ENCODE results near the gene LCLAT1.

GRCh38 chr2:30424231-30424630, 22.8 kb upstream of the LCLAT1 start:
- TF ChIP-seq, protein P1, sequence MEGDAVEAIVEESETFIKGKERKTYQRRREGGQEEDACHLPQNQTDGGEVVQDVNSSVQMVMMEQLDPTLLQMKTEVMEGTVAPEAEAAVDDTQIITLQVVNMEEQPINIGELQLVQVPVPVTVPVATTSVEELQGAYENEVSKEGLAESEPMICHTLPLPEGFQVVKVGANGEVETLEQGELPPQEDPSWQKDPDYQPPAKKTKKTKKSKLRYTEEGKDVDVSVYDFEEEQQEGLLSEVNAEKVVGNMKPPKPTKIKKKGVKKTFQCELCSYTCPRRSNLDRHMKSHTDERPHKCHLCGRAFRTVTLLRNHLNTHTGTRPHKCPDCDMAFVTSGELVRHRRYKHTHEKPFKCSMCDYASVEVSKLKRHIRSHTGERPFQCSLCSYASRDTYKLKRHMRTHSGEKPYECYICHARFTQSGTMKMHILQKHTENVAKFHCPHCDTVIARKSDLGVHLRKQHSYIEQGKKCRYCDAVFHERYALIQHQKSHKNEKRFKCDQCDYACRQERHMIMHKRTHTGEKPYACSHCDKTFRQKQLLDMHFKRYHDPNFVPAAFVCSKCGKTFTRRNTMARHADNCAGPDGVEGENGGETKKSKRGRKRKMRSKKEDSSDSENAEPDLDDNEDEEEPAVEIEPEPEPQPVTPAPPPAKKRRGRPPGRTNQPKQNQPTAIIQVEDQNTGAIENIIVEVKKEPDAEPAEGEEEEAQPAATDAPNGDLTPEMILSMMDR (IDR thresholded peaks at IDR 0.05), result no peak
- TF ChIP-seq POLR2A (IDR thresholded peaks at IDR 0.05; ENCODE audit: low read length) (no peak), TP53 (CRISPR knock-in tag; IDR thresholded peaks at IDR 0.05) (no peak), BCL3 (IDR thresholded peaks at IDR 0.05) (no peak), RNF2 (IDR thresholded peaks at IDR 0.05; ENCODE audit: borderline replicate concordance, low read depth) (no peak), REST (IDR thresholded peaks at IDR 0.05) (no peak), RCOR1 (IDR thresholded peaks at IDR 0.05; ENCODE audit: low read depth, low read length) (no peak), NFE2L2 (conservative IDR thresholded peaks at IDR 0.05; ENCODE audit: low read length) (no peak), BHLHE40 (IDR thresholded peaks at IDR 0.05; ENCODE audit: low read depth, low read length) (no peak), CBX8 (IDR thresholded peaks at IDR 0.05) (no peak), FOSL2 (IDR thresholded peaks at IDR 0.05) (no peak), FOSL2 (CRISPR knock-in tag; IDR thresholded peaks at IDR 0.05) (no peak), EP300 (IDR thresholded peaks at IDR 0.05) (no peak)
- TF ChIP-seq, protein P2, sequence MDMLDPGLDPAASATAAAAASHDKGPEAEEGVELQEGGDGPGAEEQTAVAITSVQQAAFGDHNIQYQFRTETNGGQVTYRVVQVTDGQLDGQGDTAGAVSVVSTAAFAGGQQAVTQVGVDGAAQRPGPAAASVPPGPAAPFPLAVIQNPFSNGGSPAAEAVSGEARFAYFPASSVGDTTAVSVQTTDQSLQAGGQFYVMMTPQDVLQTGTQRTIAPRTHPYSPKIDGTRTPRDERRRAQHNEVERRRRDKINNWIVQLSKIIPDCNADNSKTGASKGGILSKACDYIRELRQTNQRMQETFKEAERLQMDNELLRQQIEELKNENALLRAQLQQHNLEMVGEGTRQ (IDR thresholded peaks at IDR 0.05), result no peak
- TF ChIP-seq, protein P3, sequence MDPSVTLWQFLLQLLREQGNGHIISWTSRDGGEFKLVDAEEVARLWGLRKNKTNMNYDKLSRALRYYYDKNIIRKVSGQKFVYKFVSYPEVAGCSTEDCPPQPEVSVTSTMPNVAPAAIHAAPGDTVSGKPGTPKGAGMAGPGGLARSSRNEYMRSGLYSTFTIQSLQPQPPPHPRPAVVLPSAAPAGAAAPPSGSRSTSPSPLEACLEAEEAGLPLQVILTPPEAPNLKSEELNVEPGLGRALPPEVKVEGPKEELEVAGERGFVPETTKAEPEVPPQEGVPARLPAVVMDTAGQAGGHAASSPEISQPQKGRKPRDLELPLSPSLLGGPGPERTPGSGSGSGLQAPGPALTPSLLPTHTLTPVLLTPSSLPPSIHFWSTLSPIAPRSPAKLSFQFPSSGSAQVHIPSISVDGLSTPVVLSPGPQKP (IDR thresholded peaks at IDR 0.05; ENCODE audit: low read depth, low read length), result no peak
